ENCODE data around the gene CDYL.

GRCh38 chr6:4901386-4902061, 125.3 kb downstream of the CDYL start:
- TF ChIP-seq, protein P1, sequence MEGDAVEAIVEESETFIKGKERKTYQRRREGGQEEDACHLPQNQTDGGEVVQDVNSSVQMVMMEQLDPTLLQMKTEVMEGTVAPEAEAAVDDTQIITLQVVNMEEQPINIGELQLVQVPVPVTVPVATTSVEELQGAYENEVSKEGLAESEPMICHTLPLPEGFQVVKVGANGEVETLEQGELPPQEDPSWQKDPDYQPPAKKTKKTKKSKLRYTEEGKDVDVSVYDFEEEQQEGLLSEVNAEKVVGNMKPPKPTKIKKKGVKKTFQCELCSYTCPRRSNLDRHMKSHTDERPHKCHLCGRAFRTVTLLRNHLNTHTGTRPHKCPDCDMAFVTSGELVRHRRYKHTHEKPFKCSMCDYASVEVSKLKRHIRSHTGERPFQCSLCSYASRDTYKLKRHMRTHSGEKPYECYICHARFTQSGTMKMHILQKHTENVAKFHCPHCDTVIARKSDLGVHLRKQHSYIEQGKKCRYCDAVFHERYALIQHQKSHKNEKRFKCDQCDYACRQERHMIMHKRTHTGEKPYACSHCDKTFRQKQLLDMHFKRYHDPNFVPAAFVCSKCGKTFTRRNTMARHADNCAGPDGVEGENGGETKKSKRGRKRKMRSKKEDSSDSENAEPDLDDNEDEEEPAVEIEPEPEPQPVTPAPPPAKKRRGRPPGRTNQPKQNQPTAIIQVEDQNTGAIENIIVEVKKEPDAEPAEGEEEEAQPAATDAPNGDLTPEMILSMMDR (IDR thresholded peaks at IDR 0.05) = no peak
- TF ChIP-seq POLR2A (IDR thresholded peaks at IDR 0.05) (no peak), POLR2AphosphoS5 (IDR thresholded peaks at IDR 0.05) (no peak), EP300 (IDR thresholded peaks at IDR 0.05) (no peak)
